SK-N-SH treated with all-trans-retinoic acid at 6 μM for 48 hours (cell line): ENCODE data around the gene PPIL1.

ENCODE experiments used
- ISL1 ChIP-seq: fragments of 250-450 bp; sonication (Bioruptor Pico); IDR thresholded peaks from 2 replicates; pipeline ENCODE4 v2.1.2; 2022; ENCODE audit warnings: mild to moderate bottlenecking, moderate library complexity
- PPARA ChIP-seq: fragments of 250-450 bp; sonication (Bioruptor Pico); IDR thresholded peaks from 2 replicates; pipeline ENCODE4 v1.5.0; 2020; ENCODE audit warnings: mild to moderate bottlenecking, borderline replicate concordance
- TCF4 ChIP-seq: fragments of 250-450 bp; sonication (Bioruptor Pico); IDR thresholded peaks from 2 replicates; pipeline ENCODE4 v1.8.0; 2021; ENCODE audit warnings: mild to moderate bottlenecking, moderate library complexity, borderline replicate concordance

DNA sequence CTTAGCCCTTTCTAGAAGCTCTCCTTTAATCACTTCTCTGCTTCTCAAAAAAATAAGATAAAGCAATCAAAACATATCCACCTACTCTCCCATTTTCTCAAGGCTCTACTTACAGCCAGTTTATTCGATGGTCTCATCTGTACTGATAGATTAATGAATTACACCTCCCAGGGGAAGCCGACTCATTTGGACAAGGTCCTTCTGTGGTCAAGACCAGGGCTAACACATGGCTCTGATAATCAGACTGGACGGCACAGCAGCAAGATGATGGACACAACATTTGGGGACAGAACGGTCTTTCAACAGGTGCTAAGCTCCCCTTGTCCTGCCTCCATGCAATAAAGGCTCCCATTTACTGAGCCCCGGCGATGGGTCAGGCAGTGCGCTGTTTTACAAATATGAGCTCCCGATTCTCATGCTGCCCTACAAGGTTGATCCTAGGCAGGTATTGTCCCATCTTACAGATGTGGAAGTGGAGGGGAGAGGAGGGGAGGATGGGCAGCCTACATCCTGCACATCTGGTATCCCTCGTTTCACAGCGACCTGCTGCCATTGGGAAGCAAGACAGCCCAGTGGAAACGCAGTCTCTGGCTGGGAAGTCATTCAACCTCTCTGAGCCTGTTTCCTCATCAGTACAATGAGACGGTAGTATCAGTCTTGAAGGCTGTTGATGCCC is 51.0 kb downstream of the PPIL1 start:
- TF ChIP-seq TCF4 (CRISPR knock-in tag) (no peak), ISL1 (CRISPR knock-in tag) (no peak), PPARA (CRISPR knock-in tag) (no peak)
